Effector memory CD8-positive, alpha-beta T cell (primary cell): Measurements from ENCODE around the gene STK24.

Experiments
- ATAC-seq: fragments of 150-1000 bp; cut with Tn5 transposase; replicated peaks from 2 replicates; pipeline ENCODE4 v1.10.0; 2021; ENCODE audit warnings: mild to moderate bottlenecking, moderate library complexity
- DNase-seq, 3 experiments: peaks; one replicate each; pipeline ENCODE4 v3.0.0; 2021
- H3K27ac Mint-ChIP-seq, 2 donors: one replicate each; pipeline ENCODE4 v1.8.0; 2022; ENCODE audit warnings: mild to moderate bottlenecking in 2 of 2, mixed read lengths in 2 of 2, moderate library complexity in 2 of 2
- H3K27me3 Mint-ChIP-seq, 2 donors: one replicate each; pipeline ENCODE4 v1.8.0; 2022; ENCODE audit warnings: mixed read lengths in 2 of 2
- H3K36me3 Mint-ChIP-seq: one replicate; pipeline ENCODE4 v1.8.0; 2022; ENCODE audit warnings: mild to moderate bottlenecking, moderate library complexity, mixed read lengths; ENCODE audit not compliant: insufficient read depth
- H3K4me1 Mint-ChIP-seq, 2 donors: one replicate each; pipeline ENCODE4 v1.8.0; 2022; ENCODE audit warnings: low read depth in 2 of 2, mixed read lengths in 2 of 2
- H3K4me3 Mint-ChIP-seq, 2 donors: one replicate each; pipeline ENCODE4 v1.8.0; 2022; ENCODE audit warnings: mild to moderate bottlenecking in 2 of 2, mixed read lengths in 2 of 2, moderate library complexity in 2 of 2
- H3K9me3 Mint-ChIP-seq, 2 donors: one replicate each; pipeline ENCODE4 v1.8.0; 2022; ENCODE audit warnings: mixed read lengths in 2 of 2

Gene STK24

GRCh38 chr13:98506322-98506721, 70.6 kb downstream of the STK24 start:
- H3K4me3 Mint-ChIP-seq = peak overlapping the region in 1 of 2 donors; percentile 5
- DNase-seq (no peak), ATAC-seq (no peak)
- peaks cover 29% of the 10 kb centered on the region for H3K36me3 Mint-ChIP-seq
- no peaks in the 10 kb centered on the region for H3K9me3 Mint-ChIP-seq
- peak overlapping the region in 1 of 2 donors; percentile 85 for H3K27ac Mint-ChIP-seq
- H3K4me1 Mint-ChIP-seq = peaks cover 70 to 87% of the 10 kb centered on the region in 2 donors
- H3K27me3 Mint-ChIP-seq = no peaks in the 10 kb centered on the region

GRCh38 chr13:98505217-98505616, 71.7 kb downstream of the STK24 start:
- H3K9me3 Mint-ChIP-seq = no peaks in the 10 kb centered on the region
- H3K4me3 Mint-ChIP-seq = peak overlapping the region; percentile 36 to 45
- H3K4me1 Mint-ChIP-seq = peaks cover 61 to 86% of the 10 kb centered on the region in 2 donors
- DNase-seq (no peak), ATAC-seq (no peak)
- peak overlapping the region; percentile 32 to 85 for H3K27ac Mint-ChIP-seq
- H3K36me3 Mint-ChIP-seq = peaks cover 31% of the 10 kb centered on the region
- H3K27me3 Mint-ChIP-seq = no peaks in the 10 kb centered on the region

- Mint-ChIP-seq H3K27ac (peak overlapping the region; percentile 72 to 85), H3K4me1 (peaks cover 55 to 79% of the 10 kb centered on the region in 2 donors), H3K9me3 (no peaks in the 10 kb centered on the region), H3K27me3 (no peaks in the 10 kb centered on the region), H3K4me3 (peak overlapping the region; percentile 61 to 64), H3K36me3 (peaks cover 33% of the 10 kb centered on the region)
- DNase-seq (peak; percentile 23 to 40 (median 32)), ATAC-seq (peak; percentile 94)
These were observed 72.4 kb downstream of the STK24 start for GRCh38 chr13:98504371-98504963.

GRCh38 chr13:98504029-98504351, 72.9 kb downstream of the STK24 start:
- ATAC-seq = no peak
- Mint-ChIP-seq H3K9me3 (no peaks in the 10 kb centered on the region), H3K4me1 (peaks cover 52 to 74% of the 10 kb centered on the region in 2 donors), H3K4me3 (peak overlapping the region; percentile 61 to 64), H3K36me3 (peaks cover 33% of the 10 kb centered on the region), H3K27me3 (no peaks in the 10 kb centered on the region), H3K27ac (peak overlapping the region; percentile 72 to 85)
- DNase-seq = no peak

- peak overlapping the region; percentile 61 to 64 for H3K4me3 Mint-ChIP-seq
- DNase-seq (no peak), ATAC-seq (no peak)
- peak overlapping the region; percentile 72 to 85 for H3K27ac Mint-ChIP-seq
- H3K9me3 Mint-ChIP-seq = no peaks in the 10 kb centered on the region
- H3K36me3 Mint-ChIP-seq = peaks cover 34% of the 10 kb centered on the region
- H3K27me3 Mint-ChIP-seq = no peaks in the 10 kb centered on the region
- H3K4me1 Mint-ChIP-seq = peaks cover 53 to 70% of the 10 kb centered on the region in 2 donors
These were observed 73.5 kb downstream of the STK24 start for GRCh38 chr13:98503175-98504028.

GRCh38 chr13:98500963-98501421, 75.9 kb downstream of the STK24 start:
- Mint-ChIP-seq H3K27ac (peak overlapping the region; percentile 65 to 71), H3K4me3 (no peak overlapping the region), H3K9me3 (no peaks in the 10 kb centered on the region), H3K27me3 (no peaks in the 10 kb centered on the region), H3K36me3 (peaks cover 44% of the 10 kb centered on the region), H3K4me1 (peaks cover 53 to 69% of the 10 kb centered on the region in 2 donors)
- ATAC-seq (no peak), DNase-seq (no peak)

- peaks cover 38% of the 10 kb centered on the region for H3K36me3 Mint-ChIP-seq
- H3K4me3 Mint-ChIP-seq = peak overlapping the region in 1 of 2 donors; percentile 10
- no peaks in the 10 kb centered on the region for H3K9me3 Mint-ChIP-seq
- no peaks in the 10 kb centered on the region for H3K27me3 Mint-ChIP-seq
- peaks cover 36 to 57% of the 10 kb centered on the region in 2 donors for H3K4me1 Mint-ChIP-seq
- peak overlapping the region; percentile 56 to 90 for H3K27ac Mint-ChIP-seq
- DNase-seq (no peak), ATAC-seq (no peak)
These were observed 79.9 kb downstream of the STK24 start for GRCh38 chr13:98496966-98497365.

- H3K4me1 Mint-ChIP-seq = peaks cover 33 to 55% of the 10 kb centered on the region in 2 donors
These were observed 80.5 kb downstream of the STK24 start for GRCh38 chr13:98496479-98496791.

GRCh38 chr13:98495627-98496478, 81.1 kb downstream of the STK24 start:
- Mint-ChIP-seq H3K27me3 (no peaks in the 10 kb centered on the region), H3K4me3 (no peak overlapping the region), H3K9me3 (no peaks in the 10 kb centered on the region), H3K4me1 (peaks cover 36 to 57% of the 10 kb centered on the region in 2 donors), H3K27ac (peak overlapping the region in 1 of 2 donors; percentile 72), H3K36me3 (peaks cover 35% of the 10 kb centered on the region)
- DNase-seq (no peak), ATAC-seq (no peak)

More at GRCh38 chr13:98496479-98496791, 80.5 kb downstream of the STK24 start:
- no peak for DNase-seq
- Mint-ChIP-seq H3K9me3 (no peaks in the 10 kb centered on the region), H3K27me3 (no peaks in the 10 kb centered on the region), H3K4me3 (no peak overlapping the region), H3K27ac (peak overlapping the region; percentile 56 to 90), H3K36me3 (peaks cover 34% of the 10 kb centered on the region)
- ATAC-seq = no peak

GRCh38 chr13:98494769-98495168, 82.1 kb downstream of the STK24 start:
- peaks cover 45 to 59% of the 10 kb centered on the region in 2 donors for H3K4me1 Mint-ChIP-seq
- H3K9me3 Mint-ChIP-seq = no peaks in the 10 kb centered on the region
- H3K27ac Mint-ChIP-seq = peak overlapping the region in 1 of 2 donors; percentile 57
- no peak for ATAC-seq
- H3K36me3 Mint-ChIP-seq = peaks cover 34% of the 10 kb centered on the region
- no peaks in the 10 kb centered on the region for H3K27me3 Mint-ChIP-seq
- no peak overlapping the region for H3K4me3 Mint-ChIP-seq
- no peak for DNase-seq

GRCh38 chr13:98493042-98493712, 83.7 kb downstream of the STK24 start:
- Mint-ChIP-seq H3K36me3 (peaks cover 27% of the 10 kb centered on the region), H3K9me3 (no peaks in the 10 kb centered on the region), H3K27ac (peak overlapping the region in 1 of 2 donors; percentile 56), H3K4me3 (no peak overlapping the region), H3K27me3 (no peaks in the 10 kb centered on the region), H3K4me1 (peaks cover 55 to 69% of the 10 kb centered on the region in 2 donors)
- DNase-seq (no peak), ATAC-seq (no peak)

GRCh38 chr13:98492335-98493041, 84.4 kb downstream of the STK24 start:
- DNase-seq = no peak
- Mint-ChIP-seq H3K27ac (no peak overlapping the region), H3K9me3 (no peaks in the 10 kb centered on the region), H3K27me3 (no peaks in the 10 kb centered on the region), H3K4me3 (no peak overlapping the region), H3K36me3 (peaks cover 26% of the 10 kb centered on the region), H3K4me1 (peaks cover 54 to 67% of the 10 kb centered on the region in 2 donors)
- ATAC-seq = no peak
